HEK293 (cell line): ENCODE data around the gene GMPR2.

Experiments used
- CTCF ChIA-PET: fragments of 350-600 bp; formaldehyde crosslinking; extraction: SDS; loops from one replicate; lab custom pipeline; 2021; ENCODE audit warnings: antibody characterized with exemption; lab: Yijun Ruan, JAX
- POLR2A ChIA-PET: fragments of 300-600 bp; formaldehyde crosslinking; extraction: SDS; loops from one replicate; lab custom pipeline; 2020; ENCODE audit warnings: antibody characterized with exemption, inconsistent platforms; lab: Yijun Ruan, JAX
- H3K27ac ChIP-seq: fragments of 200-500 bp; sonication (Bioruptor generic); 2 replicates; pipeline ENCODE4 v1.5.1; 2014; ENCODE audit warnings: low read depth, low read length, control low read depth, inconsistent platforms; ENCODE audit errors: extremely low read depth
- H3K36me3 ChIP-seq, 2 experiments: fragments of 200-500 bp in 1 of 2; sonication (Bioruptor generic) in 1 of 2; 1 replicate in 1 of 2; 2 replicates in 1 of 2; pipeline ENCODE4 v1.5.1; 2014 to 2017; ENCODE audit warnings: inconsistent platforms in 2 of 2, low read length in 2 of 2; ENCODE audit not compliant: control insufficient read depth in 2 of 2, insufficient read depth in 1 of 2
- H3K4me1 ChIP-seq: fragments of 200-500 bp; sonication (Bioruptor generic); 2 replicates; pipeline ENCODE4 v1.5.1; 2014; ENCODE audit warnings: mild to moderate bottlenecking, low read length, inconsistent platforms; ENCODE audit not compliant: control insufficient read depth, insufficient read depth
- H3K4me3 ChIP-seq: 2 replicates; pipeline ENCODE4 v1.5.1; 2011; ENCODE audit warnings: low read depth, mild to moderate bottlenecking, control low read depth, low read length, moderate library complexity
- H3K9me3 ChIP-seq: fragments of 200-500 bp; sonication (Bioruptor generic); 2 replicates; pipeline ENCODE4 v1.5.1; 2014; ENCODE audit warnings: low read depth, low read length, inconsistent platforms; ENCODE audit not compliant: control insufficient read depth, insufficient read depth
- KLF17 ChIP-seq: fragments of 450-650 bp; formaldehyde crosslinking; IDR thresholded peaks from 2 replicates; pipeline ENCODE4 v1.5.1; 2016; ENCODE audit warnings: missing biosample characterization, missing genetic modification characterization
- OVOL3 ChIP-seq: fragments of 450-650 bp; formaldehyde crosslinking; IDR thresholded peaks from 2 replicates; pipeline ENCODE4 v1.5.1; 2016; ENCODE audit warnings: missing biosample characterization, missing genetic modification characterization
- ZBTB17 ChIP-seq: fragments of 450-650 bp; formaldehyde crosslinking; IDR thresholded peaks from 2 replicates; pipeline ENCODE4 v1.5.1; 2016; ENCODE audit warnings: missing biosample characterization, missing genetic modification characterization
- ZBTB26 ChIP-seq: fragments of 450-650 bp; formaldehyde crosslinking; optimal IDR thresholded peaks from 2 replicates; pipeline ENCODE3; 2016; ENCODE audit warnings: missing biosample characterization, mild to moderate bottlenecking, missing genetic modification characterization
- ZNF132 ChIP-seq: fragments of 450-650 bp; formaldehyde crosslinking; IDR thresholded peaks from 2 replicates; pipeline ENCODE4 v1.5.1; 2017; ENCODE audit warnings: missing biosample characterization, missing genetic modification characterization, borderline replicate concordance
- ZNF148 ChIP-seq: fragments of 450-650 bp; formaldehyde crosslinking; IDR thresholded peaks from 2 replicates; pipeline ENCODE4 v1.5.0; 2017; ENCODE audit warnings: missing biosample characterization, missing genetic modification characterization, borderline replicate concordance
- ZNF324 ChIP-seq: fragments of 450-650 bp; formaldehyde crosslinking; IDR thresholded peaks from 2 replicates; pipeline ENCODE4 v1.5.1; 2016; ENCODE audit warnings: missing biosample characterization, missing genetic modification characterization
- ZNF354C ChIP-seq: fragments of 450-650 bp; formaldehyde crosslinking; IDR thresholded peaks from 2 replicates; pipeline ENCODE4 v1.5.1; 2016; ENCODE audit warnings: missing biosample characterization, missing genetic modification characterization, low read depth, borderline replicate concordance
- ZNF600 ChIP-seq: fragments of 450-650 bp; formaldehyde crosslinking; IDR thresholded peaks from 2 replicates; pipeline ENCODE4 v1.5.1; 2016; ENCODE audit warnings: missing biosample characterization, missing genetic modification characterization
- ZNF654 ChIP-seq: fragments of 450-650 bp; formaldehyde crosslinking; IDR thresholded peaks from 2 replicates; pipeline ENCODE4 v1.5.1; 2016; ENCODE audit warnings: low read depth, missing biosample characterization, missing genetic modification characterization
- ZNF677 ChIP-seq: fragments of 450-650 bp; IDR thresholded peaks from 2 replicates; pipeline ENCODE4 v1.5.0; 2018; ENCODE audit warnings: missing biosample characterization, mild to moderate bottlenecking, missing genetic modification characterization, moderate library complexity
- ZNF776 ChIP-seq: fragments of 450-650 bp; formaldehyde crosslinking; IDR thresholded peaks from 2 replicates; pipeline ENCODE4 v1.5.0; 2017; ENCODE audit warnings: missing biosample characterization, missing genetic modification characterization, borderline replicate concordance
- ZNF792 ChIP-seq: fragments of 450-650 bp; formaldehyde crosslinking; IDR thresholded peaks from 2 replicates; pipeline ENCODE4 v1.5.1; 2016; ENCODE audit warnings: missing biosample characterization, missing genetic modification characterization
- ZSCAN16 ChIP-seq: fragments of 450-650 bp; formaldehyde crosslinking; IDR thresholded peaks from 2 replicates; pipeline ENCODE4 v1.5.1; 2016; ENCODE audit warnings: missing biosample characterization, missing genetic modification characterization
- TF ChIP-seq, protein P1 (sequence below): fragments of 450-650 bp; formaldehyde crosslinking; IDR thresholded peaks from 2 replicates; pipeline ENCODE4 v1.5.1; 2016; ENCODE audit warnings: missing biosample characterization, missing genetic modification characterization

Gene GMPR2

DNA sequence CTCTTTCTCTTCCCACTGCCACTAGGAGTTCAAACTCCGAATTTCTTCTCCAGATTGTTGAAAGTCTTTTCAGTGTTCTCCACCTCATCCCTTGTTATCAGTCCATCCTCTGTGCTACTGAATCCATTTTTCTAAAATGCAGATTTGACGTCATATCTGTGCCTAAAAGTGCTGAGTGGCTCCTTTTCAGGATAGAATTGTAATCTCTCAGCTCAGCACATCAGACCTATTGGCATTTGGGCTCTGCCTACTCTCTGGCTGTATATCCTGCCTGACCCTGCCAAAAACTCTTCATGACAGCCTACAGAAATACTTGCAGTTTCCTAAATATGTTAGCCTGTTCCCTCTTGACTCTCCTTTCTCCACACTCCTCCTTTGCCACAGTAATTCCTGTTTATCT, 39.7 kb downstream of the GMPR2 start:
- Histone ChIP-seq H3K4me3 (no peak overlapping the region), H3K4me1 (peaks cover 3% of the 10 kb centered on the region; the same call in 1 of the 2 replicates), H3K27ac (no peak overlapping the region), H3K9me3 (no peaks in the 10 kb centered on the region), H3K36me3 (peaks cover 0 to 18% of the 10 kb centered on the region in 2 experiments; a peak in 1 of 3 replicates)
- CTCF ChIA-PET: interaction anchor here (0.6 to 3.0 kb wide), 8 partner anchors 8 to 61 kb away, joined by 3 to 15 read pairs (median 4); partner anchors contain the start of gene TINF2
- TF ChIP-seq ZNF324 (tag by site-specific recombination): no peak
- no peak for TF ChIP-seq ZNF792 (tag by site-specific recombination)
- no peak for TF ChIP-seq OVOL3
- no peak for TF ChIP-seq ZNF654 (tag by site-specific recombination)
- no peak for TF ChIP-seq ZNF776 (tag by site-specific recombination)
- TF ChIP-seq, protein P1, sequence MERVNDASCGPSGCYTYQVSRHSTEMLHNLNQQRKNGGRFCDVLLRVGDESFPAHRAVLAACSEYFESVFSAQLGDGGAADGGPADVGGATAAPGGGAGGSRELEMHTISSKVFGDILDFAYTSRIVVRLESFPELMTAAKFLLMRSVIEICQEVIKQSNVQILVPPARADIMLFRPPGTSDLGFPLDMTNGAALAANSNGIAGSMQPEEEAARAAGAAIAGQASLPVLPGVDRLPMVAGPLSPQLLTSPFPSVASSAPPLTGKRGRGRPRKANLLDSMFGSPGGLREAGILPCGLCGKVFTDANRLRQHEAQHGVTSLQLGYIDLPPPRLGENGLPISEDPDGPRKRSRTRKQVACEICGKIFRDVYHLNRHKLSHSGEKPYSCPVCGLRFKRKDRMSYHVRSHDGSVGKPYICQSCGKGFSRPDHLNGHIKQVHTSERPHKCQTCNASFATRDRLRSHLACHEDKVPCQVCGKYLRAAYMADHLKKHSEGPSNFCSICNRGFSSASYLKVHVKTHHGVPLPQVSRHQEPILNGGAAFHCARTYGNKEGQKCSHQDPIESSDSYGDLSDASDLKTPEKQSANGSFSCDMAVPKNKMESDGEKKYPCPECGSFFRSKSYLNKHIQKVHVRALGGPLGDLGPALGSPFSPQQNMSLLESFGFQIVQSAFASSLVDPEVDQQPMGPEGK (tag by site-specific recombination): no peak
- no peak for TF ChIP-seq KLF17 (tag by site-specific recombination)
- TF ChIP-seq ZBTB26 (tag by site-specific recombination): no peak
- no peak for TF ChIP-seq ZNF354C (tag by site-specific recombination)
- no peak for TF ChIP-seq ZNF600 (tag by site-specific recombination)
- TF ChIP-seq ZSCAN16 (tag by site-specific recombination): no peak
- POLR2A ChIA-PET: interaction anchor here (1.2 to 2.4 kb wide), 3 partner anchors 9 to 25 kb away, joined by 3 to 14 read pairs (median 12); no protein-coding TSS in a partner anchor

DNA sequence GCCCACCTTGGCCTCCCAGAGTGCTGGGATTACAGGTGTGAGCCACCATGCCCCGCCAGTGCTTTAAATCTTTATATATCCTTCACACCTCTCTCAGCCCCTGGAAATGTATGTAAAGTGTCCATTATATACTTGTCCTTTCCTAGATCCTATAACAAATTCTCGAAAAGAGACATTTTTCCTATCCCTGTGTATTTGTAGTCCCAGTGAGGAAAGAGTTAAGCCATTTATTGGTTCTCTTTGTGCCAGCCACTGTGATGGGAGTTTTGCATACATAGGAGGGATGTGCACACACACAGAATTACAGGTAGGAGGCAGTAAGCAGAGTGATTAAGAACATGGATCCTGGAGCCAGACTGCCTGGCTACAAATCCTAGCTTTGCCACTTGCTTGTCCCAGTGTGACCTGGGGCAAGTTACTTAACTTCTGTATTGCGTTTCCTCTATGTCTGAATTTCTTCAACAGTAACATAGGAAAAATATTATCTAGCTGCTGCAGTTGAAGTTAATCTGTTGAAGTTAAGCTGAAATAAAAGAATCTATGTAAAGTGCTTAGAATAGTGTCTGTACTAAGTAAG, 40.8 kb downstream of the GMPR2 start:
- no peak overlapping the region for H3K4me3 ChIP-seq
- TF ChIP-seq ZNF132 (tag by site-specific recombination): no peak
- TF ChIP-seq ZNF677 (tag by site-specific recombination): no peak
- TF ChIP-seq, all 188 proteins: peak for 0
- ChIA-PET POLR2A (interaction anchor here (0.7 to 1.2 kb wide), 2 partner anchors 10 to 24 kb away, joined by 3 read pairs; no protein-coding TSS in a partner anchor), CTCF (interaction anchor here (0.9 to 1.8 kb wide), 4 partner anchors 19 to 31 kb away, joined by 5 to 14 read pairs (median 8); partner anchors contain the start of gene TINF2)
- Histone ChIP-seq H3K9me3 (no peaks in the 10 kb centered on the region), H3K36me3 (peaks cover 0 to 12% of the 10 kb centered on the region in 2 experiments; a peak in 1 of 3 replicates), H3K27ac (no peak overlapping the region), H3K4me1 (peaks cover 3% of the 10 kb centered on the region; the same call in 1 of the 2 replicates)

- H3K4me1 ChIP-seq: peaks cover 3% of the 10 kb centered on the region; the same call in 1 of the 2 replicates
- H3K4me3 ChIP-seq: no peak overlapping the region
- H3K36me3 ChIP-seq: peaks cover 0 to 6% of the 10 kb centered on the region in 2 experiments; a peak in 1 of 3 replicates
- H3K9me3 ChIP-seq: no peaks in the 10 kb centered on the region
- ChIA-PET POLR2A (interaction anchor here (0.7 kb wide), 2 partner anchors 9 to 22 kb away, joined by 3 to 4 read pairs; no protein-coding TSS in a partner anchor), CTCF (interaction anchor here (0.9 to 1.8 kb wide), 4 partner anchors 19 to 31 kb away, joined by 5 to 14 read pairs (median 8); partner anchors contain the start of gene TINF2)
- H3K27ac ChIP-seq: no peak overlapping the region
- TF ChIP-seq ZBTB17 (tag by site-specific recombination) (0 out of 2 replicates have a peak, but pooled peaks have one; percentile 44), ZNF148 (no peak)
- TF ChIP-seq, all 188 proteins: peak for 1
Observed at GRCh38 chr14:24274101-24274543, 41.4 kb downstream of the GMPR2 start.
